ENCODE data around the gene AP1S1.

DNA sequence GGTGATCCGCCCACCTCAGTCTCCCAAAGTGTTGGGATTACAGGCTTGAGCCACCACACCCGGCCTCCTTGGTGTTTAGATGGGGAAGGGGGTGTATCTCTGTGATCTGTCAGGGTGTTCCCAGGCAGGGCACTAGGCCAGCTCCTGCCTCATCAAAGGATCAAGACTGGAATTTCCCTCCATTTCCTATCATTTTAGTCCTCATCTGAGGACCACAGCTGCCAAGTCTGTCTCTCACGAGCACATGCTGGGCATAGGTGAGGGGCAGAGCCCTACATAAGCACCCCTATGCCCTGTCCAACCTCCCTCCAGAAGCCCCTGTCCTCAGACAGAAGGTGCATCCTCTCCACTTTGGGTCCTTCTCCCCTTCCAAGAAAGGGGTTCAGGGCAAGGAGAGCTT lies 49.5 kb upstream of the AP1S1 start:
- TF ChIP-seq CTCF (IDR thresholded peaks at IDR 0.05): no peak
- no peak for TF ChIP-seq POLR2A (IDR thresholded peaks at IDR 0.05)

Data from right lobe of liver (tissue), 4 donors.